GM12878 (cell line): Measurements from ENCODE around the gene PSMB9. TPM values are rescaled to one million over a fixed set of nuclear protein-coding genes. Genes with fewer than 3 reads are reported as not detected.

Experiments used
- RAD21 ChIP-seq: IDR thresholded peaks from 2 replicates; pipeline ENCODE4 v1.6.1; 2011; ENCODE audit warnings: mild to moderate bottlenecking, low read depth, low read length, moderate library complexity; ENCODE audit not compliant: insufficient read depth
- RAD51 ChIP-seq: fragments of 450-650 bp; IDR thresholded peaks from 2 replicates; pipeline ENCODE4 v1.6.1; 2016; ENCODE audit warnings: moderate library complexity, mild to moderate bottlenecking, inconsistent platforms
- SIX5 ChIP-seq: IDR thresholded peaks from 2 replicates; pipeline ENCODE4 v1.6.1; 2011; ENCODE audit warnings: mild to moderate bottlenecking, low read depth, low read length, moderate library complexity; ENCODE audit not compliant: severe bottlenecking
- SPI1 ChIP-seq: IDR thresholded peaks from 2 replicates; pipeline ENCODE4 v1.6.1; 2011; ENCODE audit warnings: low read depth, mild to moderate bottlenecking, low read length, moderate library complexity, borderline replicate concordance; ENCODE audit not compliant: insufficient read depth
- STAT1 ChIP-seq: fragments of 450-650 bp; conservative IDR thresholded peaks from 2 replicates; pipeline ENCODE4 v1.6.1; 2014; ENCODE audit warnings: antibody characterized with exemption, mild to moderate bottlenecking
- TBL1XR1 ChIP-seq: IDR thresholded peaks from 2 replicates; pipeline ENCODE4 v1.6.1; 2012; ENCODE audit warnings: low read depth, low read length, improper control_type of control experiment
- YY1 ChIP-seq: IDR thresholded peaks from 2 replicates; pipeline ENCODE4 v1.6.1; 2011; ENCODE audit warnings: low read depth, mild to moderate bottlenecking, low read length
- ZBED1 ChIP-seq: IDR thresholded peaks from 2 replicates; pipeline ENCODE4 v1.6.1; 2016; ENCODE audit warnings: borderline replicate concordance
- polyA plus RNA-seq, 11 experiments: library from polyadenylated mRNA; depleted of rRNA in 4 of 11; unstranded in 6 of 11; stranded (reverse) in 5 of 11; fragments of >200 nt; fragmentation: Nextera tagmentation in 4 of 11; fragmentation: Illumina TruSeq in 1 of 11; extraction: Ambion mirVana in 4 of 11; extraction: Trizol in 1 of 11; gene quantifications; 1 replicate in 1 of 11; 2 replicates in 10 of 11; pipeline versions ENCODE4 v1.2.1 to v1.2.3, GENCODE V29; 2011 to 2016; ENCODE audit warnings: inconsistent platforms in 2 of 11, missing spikeins in 2 of 11, low read depth in 1 of 11
- total RNA-seq, 4 experiments: library from RNA; depleted of rRNA in 3 of 4; stranded (reverse); fragments of >200 nt in 3 of 4; fragmentation: Illumina TruSeq in 1 of 4; extraction: Trizol in 1 of 4; gene quantifications; 2 replicates each; pipeline versions ENCODE4 v1.2.1 to v1.2.3, GENCODE V29; 2013 to 2021
- TF ChIP-seq, protein P1 (sequence below), 3 experiments: IDR thresholded peaks in 2 of 3; conservative IDR thresholded peaks in 1 of 3; 2 replicates each; pipeline ENCODE4 v1.5.1; 2011; ENCODE audit warnings: low read depth in 3 of 3, low read length in 3 of 3, mild to moderate bottlenecking in 3 of 3, control low read depth in 2 of 3, moderate library complexity in 2 of 3, inconsistent platforms in 1 of 3, mixed read lengths in 1 of 3; ENCODE audit not compliant: control insufficient read depth in 2 of 3, insufficient read depth in 1 of 3; ENCODE audit errors: extremely low read depth in 1 of 3
- TF ChIP-seq, protein P2 (sequence below): fragments of 450-650 bp; IDR thresholded peaks from 2 replicates; pipeline ENCODE4 v1.6.1; 2018; ENCODE audit warnings: borderline replicate concordance, mild to moderate bottlenecking; ENCODE audit not compliant: partially characterized antibody

Gene PSMB9
- total and polyA plus RNA-seq, 10 of the 15 experiments (the other 5 are each of a cell fraction or from before 2014, with no cell fraction given): 167 to 517 (median 275) TPM

DNA sequence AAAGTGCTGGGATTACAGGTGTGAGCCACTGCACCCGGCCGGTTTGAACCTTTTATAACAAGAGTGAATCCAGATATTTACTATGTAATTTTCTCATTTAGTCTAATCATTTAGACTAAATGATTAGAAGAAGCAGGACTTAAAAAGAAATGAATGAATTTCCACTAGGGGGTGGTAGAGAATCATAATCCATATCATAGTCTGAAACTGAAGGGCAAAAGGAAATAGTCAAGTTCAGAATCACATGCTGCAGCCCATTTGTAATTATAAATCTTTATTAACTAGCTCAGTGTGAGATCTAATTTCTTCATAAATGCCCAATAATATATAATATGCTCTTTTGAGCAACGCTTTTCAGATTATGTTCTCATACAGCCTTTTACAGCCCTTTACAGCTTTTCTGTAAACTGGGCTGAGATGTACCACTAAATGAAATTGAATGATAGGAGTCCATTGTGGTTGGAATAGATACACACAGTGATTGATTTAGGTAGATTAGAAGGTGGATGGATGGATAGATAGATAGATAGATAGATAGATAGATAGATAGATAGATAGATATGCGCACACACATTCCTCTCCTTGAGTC is 31.8 kb downstream of the PSMB9 start (continued):
- TF ChIP-seq, protein P1, sequence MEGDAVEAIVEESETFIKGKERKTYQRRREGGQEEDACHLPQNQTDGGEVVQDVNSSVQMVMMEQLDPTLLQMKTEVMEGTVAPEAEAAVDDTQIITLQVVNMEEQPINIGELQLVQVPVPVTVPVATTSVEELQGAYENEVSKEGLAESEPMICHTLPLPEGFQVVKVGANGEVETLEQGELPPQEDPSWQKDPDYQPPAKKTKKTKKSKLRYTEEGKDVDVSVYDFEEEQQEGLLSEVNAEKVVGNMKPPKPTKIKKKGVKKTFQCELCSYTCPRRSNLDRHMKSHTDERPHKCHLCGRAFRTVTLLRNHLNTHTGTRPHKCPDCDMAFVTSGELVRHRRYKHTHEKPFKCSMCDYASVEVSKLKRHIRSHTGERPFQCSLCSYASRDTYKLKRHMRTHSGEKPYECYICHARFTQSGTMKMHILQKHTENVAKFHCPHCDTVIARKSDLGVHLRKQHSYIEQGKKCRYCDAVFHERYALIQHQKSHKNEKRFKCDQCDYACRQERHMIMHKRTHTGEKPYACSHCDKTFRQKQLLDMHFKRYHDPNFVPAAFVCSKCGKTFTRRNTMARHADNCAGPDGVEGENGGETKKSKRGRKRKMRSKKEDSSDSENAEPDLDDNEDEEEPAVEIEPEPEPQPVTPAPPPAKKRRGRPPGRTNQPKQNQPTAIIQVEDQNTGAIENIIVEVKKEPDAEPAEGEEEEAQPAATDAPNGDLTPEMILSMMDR (IDR thresholded peaks at IDR 0.05 in 2 of 3, conservative IDR thresholded peaks at IDR 0.05 in 1 of 3; ENCODE audit: control insufficient read depth in 2 of 3, extremely low read depth in 1 of 3, insufficient read depth in 1 of 3, low read depth in 3 of 3, low read length in 3 of 3): peak; percentile 38 to 61 (median 43); a peak in 5 of 6 replicates
- peak; percentile 83 for TF ChIP-seq RAD21
- TF ChIP-seq TBL1XR1: no peak
- TF ChIP-seq ZBED1: no peak
- TF ChIP-seq, protein P2, sequence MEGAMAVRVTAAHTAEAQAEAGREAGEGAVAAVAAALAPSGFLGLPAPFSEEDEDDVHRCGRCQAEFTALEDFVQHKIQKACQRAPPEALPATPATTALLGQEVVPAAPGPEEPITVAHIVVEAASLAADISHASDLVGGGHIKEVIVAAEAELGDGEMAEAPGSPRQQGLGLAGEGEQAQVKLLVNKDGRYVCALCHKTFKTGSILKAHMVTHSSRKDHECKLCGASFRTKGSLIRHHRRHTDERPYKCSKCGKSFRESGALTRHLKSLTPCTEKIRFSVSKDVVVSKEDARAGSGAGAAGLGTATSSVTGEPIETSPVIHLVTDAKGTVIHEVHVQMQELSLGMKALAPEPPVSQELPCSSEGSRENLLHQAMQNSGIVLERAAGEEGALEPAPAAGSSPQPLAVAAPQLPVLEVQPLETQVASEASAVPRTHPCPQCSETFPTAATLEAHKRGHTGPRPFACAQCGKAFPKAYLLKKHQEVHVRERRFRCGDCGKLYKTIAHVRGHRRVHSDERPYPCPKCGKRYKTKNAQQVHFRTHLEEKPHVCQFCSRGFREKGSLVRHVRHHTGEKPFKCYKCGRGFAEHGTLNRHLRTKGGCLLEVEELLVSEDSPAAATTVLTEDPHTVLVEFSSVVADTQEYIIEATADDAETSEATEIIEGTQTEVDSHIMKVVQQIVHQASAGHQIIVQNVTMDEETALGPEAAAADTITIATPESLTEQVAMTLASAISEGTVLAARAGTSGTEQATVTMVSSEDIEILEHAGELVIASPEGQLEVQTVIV: no peak
- TF ChIP-seq RAD51: peak; percentile 55; the same call in 1 of the 2 replicates
- TF ChIP-seq SIX5: no peak
- TF ChIP-seq YY1: no peak
- TF ChIP-seq SPI1: no peak
- no peak for TF ChIP-seq STAT1
